Right lobe of liver (tissue), 6 donors: ENCODE data around the gene WDFY2. TPM values are rescaled to one million over a fixed set of nuclear protein-coding genes. Genes with fewer than 3 reads are reported as not detected.

ENCODE experiments used
- ATAC-seq, 4 donors: fragments of 200-7000 bp; cut with Tn5 transposase; one replicate each; pipeline ENCODE4 v1.9.1; 2020; ENCODE audit warnings: mild to moderate bottlenecking in 4 of 4, moderate library complexity in 4 of 4
- DNase-seq, 3 donors: peaks; one replicate each; pipeline ENCODE4 v3.0.0-alpha.2; 2020
- H3K27ac ChIP-seq, 3 donors: fragments of 200-600 bp; one replicate each; pipeline ENCODE4 v1.8.0; 2022
- H3K27me3 ChIP-seq, 2 donors: fragments of 200-600 bp; one replicate each; pipeline ENCODE4 v1.8.0; 2022
- H3K36me3 ChIP-seq, 4 donors: fragments of 200-600 bp; sonication (generic) in 1 of 4; one replicate each; pipeline versions ENCODE4 v1.5.1 to v1.8.0; 2017 to 2022; ENCODE audit warnings: control low read depth in 1 of 4
- H3K4me1 ChIP-seq, 4 donors: fragments of 200-600 bp; sonication (generic) in 1 of 4; one replicate each; pipeline versions ENCODE4 v1.5.1 to v1.8.0; 2017 to 2022; ENCODE audit warnings: control low read depth in 1 of 4
- H3K4me3 ChIP-seq, 3 donors: fragments of 200-600 bp; one replicate each; pipeline ENCODE4 v1.8.0; 2022
- H3K9me3 ChIP-seq, 4 donors: fragments of 200-600 bp; sonication (generic) in 1 of 4; one replicate each; pipeline versions ENCODE4 v1.5.1 to v1.8.0; 2017 to 2022; ENCODE audit warnings: control low read depth in 1 of 4
- POLR2A ChIP-seq: fragments of 450-650 bp; IDR thresholded peaks from one replicate; pipeline ENCODE4 v1.6.1; 2017; ENCODE audit warnings: antibody characterized with exemption, mild to moderate bottlenecking
- WGBS: methylation state at CpG from one replicate; pipeline ENCODE4 v1.1.6; 2018; ENCODE audit warnings: low coverage, low lambda C conversion rate; ENCODE audit not compliant: insufficient coverage; ENCODE audit errors: missing lambda C conversion rate; 5-methylcytosine and 5-hydroxymethylcytosine counted together
- intact Hi-C, 2 donors: fragments of 100-400 bp; cut with DNase I; formaldehyde crosslinking; loops; one replicate each; pipeline versions ENCODE4 v1.11.2 to v1.14.1; 2022
- total RNA-seq, 6 experiments: library from RNA; depleted of rRNA in 2 of 6; stranded (reverse); fragments of >200 nt in 2 of 6; fragmentation: NEBNext Ultra II Directional in 3 of 6; extraction: Animal tissue kit (Norgen Biotek cat#: 25700) in 3 of 6; gene quantifications; one replicate each; pipeline versions ENCODE4 v1.1.0 to v1.2.4, GENCODE V29; 2016 to 2023
- TF ChIP-seq, protein P1 (sequence below), 4 donors: fragments of 200-600 bp in 3 of 4; fragments of 450-650 bp in 1 of 4; IDR thresholded peaks; one replicate each; pipeline versions ENCODE4 v1.5.1 to v1.8.0; 2016 to 2022; ENCODE audit warnings: antibody characterized with exemption in 4 of 4, mild to moderate bottlenecking in 2 of 4
- donor health status: DM: no; HTN: yes; CAD: no.
- donor health status: DM: no; HTN: no; CAD: no.
- donor health status: DM: no; HTN: no; CAD: no.
- donor health status: DM: no; HTN: yes; CAD: no.
- donor health status: DM: no; HTN: yes; CAD: no.

WDFY2 gene
- total RNA-seq, 6 experiments from 2014 or later: 4.5 to 12.0 (median 7.3) TPM

DNA sequence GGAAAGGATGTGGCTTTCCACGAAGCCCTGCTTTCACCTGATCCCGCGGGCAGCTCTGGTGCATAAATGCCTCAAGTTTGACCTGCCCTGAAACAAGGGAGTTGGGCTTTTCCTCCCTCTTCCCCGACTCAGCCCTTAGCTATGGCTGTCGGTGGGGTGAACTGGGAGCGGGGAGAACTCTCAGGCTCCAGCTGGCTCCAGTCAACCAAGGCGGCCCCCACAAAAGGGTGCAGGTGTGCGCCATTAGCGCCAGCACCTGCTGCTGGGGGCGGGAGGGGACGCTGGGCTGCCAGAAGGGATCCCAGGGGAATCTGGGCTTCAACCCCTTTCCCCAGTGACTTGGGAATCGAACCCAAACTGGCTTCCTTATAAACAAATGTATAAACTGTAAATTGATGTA is 226.8 kb downstream of the WDFY2 start:
- DNase-seq (no peak), ATAC-seq (no peak)
- intact Hi-C loops: no loop called here
- Histone ChIP-seq H3K4me3 (no peak overlapping the region), H3K9me3 (no peaks in the 10 kb centered on the region), H3K27me3 (no peaks in the 10 kb centered on the region), H3K27ac (no peak overlapping the region), H3K4me1 (peaks cover 0 to 3% (median 0%) of the 10 kb centered on the region in 4 donors), H3K36me3 (no peaks in the 10 kb centered on the region)
- TF ChIP-seq, protein P1, sequence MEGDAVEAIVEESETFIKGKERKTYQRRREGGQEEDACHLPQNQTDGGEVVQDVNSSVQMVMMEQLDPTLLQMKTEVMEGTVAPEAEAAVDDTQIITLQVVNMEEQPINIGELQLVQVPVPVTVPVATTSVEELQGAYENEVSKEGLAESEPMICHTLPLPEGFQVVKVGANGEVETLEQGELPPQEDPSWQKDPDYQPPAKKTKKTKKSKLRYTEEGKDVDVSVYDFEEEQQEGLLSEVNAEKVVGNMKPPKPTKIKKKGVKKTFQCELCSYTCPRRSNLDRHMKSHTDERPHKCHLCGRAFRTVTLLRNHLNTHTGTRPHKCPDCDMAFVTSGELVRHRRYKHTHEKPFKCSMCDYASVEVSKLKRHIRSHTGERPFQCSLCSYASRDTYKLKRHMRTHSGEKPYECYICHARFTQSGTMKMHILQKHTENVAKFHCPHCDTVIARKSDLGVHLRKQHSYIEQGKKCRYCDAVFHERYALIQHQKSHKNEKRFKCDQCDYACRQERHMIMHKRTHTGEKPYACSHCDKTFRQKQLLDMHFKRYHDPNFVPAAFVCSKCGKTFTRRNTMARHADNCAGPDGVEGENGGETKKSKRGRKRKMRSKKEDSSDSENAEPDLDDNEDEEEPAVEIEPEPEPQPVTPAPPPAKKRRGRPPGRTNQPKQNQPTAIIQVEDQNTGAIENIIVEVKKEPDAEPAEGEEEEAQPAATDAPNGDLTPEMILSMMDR (IDR thresholded peaks at IDR 0.05): no peak
- TF ChIP-seq POLR2A: no peak
- 77% methylated on average over 9 of the region's 12 CpGs for WGBS

DNA sequence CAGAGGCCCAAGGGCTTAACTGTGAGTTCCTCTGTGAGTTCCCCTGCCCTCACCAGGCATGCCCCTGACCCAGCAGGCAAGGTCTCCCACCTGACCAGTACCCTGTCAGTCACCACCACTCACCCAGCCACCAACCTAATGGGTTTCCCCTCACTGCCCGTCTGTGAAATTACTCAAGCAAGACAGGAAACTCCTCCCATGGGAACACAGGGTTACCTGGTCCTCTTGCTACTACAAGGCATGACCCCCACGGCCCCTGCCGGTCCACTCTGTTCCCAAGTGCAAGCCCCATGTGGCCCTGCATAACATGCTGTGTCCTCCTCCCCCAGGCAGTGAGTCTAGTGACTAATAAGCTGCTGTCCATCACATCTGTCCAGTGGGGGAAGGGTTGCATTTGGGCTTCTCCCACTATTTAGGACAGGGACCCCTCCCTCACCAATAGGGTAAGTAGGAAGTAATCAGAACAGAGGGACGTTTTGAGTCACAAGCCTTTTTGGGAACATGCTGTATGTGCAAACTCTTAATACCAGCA is 227.7 kb downstream of the WDFY2 start:
- Histone ChIP-seq H3K27ac (no peak overlapping the region), H3K36me3 (no peaks in the 10 kb centered on the region), H3K4me3 (no peak overlapping the region), H3K27me3 (no peaks in the 10 kb centered on the region), H3K9me3 (no peaks in the 10 kb centered on the region), H3K4me1 (peaks cover 0 to 3% (median 0%) of the 10 kb centered on the region in 4 donors)
- intact Hi-C loops: no loop called here
- TF ChIP-seq POLR2A: no peak
- TF ChIP-seq, protein P1 (IDR thresholded peaks at IDR 0.05): no peak
- WGBS: 42% methylated on average over 3 of the region's 4 CpGs
- ATAC-seq (peak in 1 of 4 donors; percentile 2), DNase-seq (no peak)

DNA sequence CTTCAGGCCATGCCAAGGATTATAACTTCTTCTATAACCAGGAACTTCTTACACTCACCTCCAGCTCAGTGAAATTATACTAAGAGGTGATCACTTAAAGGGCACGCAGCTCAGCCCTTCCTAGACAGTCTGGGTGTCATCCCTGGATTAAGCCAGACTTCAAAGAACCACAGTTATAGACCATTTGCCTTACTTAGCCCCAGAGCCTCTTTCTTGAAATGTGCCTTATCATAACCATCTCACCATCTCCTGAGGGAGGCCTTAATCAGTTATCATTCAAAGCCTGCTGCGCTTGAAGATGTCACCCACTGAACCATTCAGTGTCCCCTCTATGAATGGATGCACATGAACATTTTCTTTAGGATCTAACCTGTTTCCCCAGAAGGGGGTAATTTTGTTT is 229.8 kb downstream of the WDFY2 start:
- intact Hi-C loops: no loop called here
- 100% methylated on average over 1 of the region's 2 CpGs for WGBS
- Histone ChIP-seq H3K27me3 (no peaks in the 10 kb centered on the region), H3K4me3 (no peak overlapping the region), H3K4me1 (peaks cover 0 to 3% (median 0%) of the 10 kb centered on the region in 4 donors), H3K9me3 (no peaks in the 10 kb centered on the region), H3K36me3 (no peaks in the 10 kb centered on the region), H3K27ac (no peak overlapping the region)
- no peak for DNase-seq
- ATAC-seq: no peak
- no peak for TF ChIP-seq POLR2A
- TF ChIP-seq, protein P1 (IDR thresholded peaks at IDR 0.05): no peak

DNA sequence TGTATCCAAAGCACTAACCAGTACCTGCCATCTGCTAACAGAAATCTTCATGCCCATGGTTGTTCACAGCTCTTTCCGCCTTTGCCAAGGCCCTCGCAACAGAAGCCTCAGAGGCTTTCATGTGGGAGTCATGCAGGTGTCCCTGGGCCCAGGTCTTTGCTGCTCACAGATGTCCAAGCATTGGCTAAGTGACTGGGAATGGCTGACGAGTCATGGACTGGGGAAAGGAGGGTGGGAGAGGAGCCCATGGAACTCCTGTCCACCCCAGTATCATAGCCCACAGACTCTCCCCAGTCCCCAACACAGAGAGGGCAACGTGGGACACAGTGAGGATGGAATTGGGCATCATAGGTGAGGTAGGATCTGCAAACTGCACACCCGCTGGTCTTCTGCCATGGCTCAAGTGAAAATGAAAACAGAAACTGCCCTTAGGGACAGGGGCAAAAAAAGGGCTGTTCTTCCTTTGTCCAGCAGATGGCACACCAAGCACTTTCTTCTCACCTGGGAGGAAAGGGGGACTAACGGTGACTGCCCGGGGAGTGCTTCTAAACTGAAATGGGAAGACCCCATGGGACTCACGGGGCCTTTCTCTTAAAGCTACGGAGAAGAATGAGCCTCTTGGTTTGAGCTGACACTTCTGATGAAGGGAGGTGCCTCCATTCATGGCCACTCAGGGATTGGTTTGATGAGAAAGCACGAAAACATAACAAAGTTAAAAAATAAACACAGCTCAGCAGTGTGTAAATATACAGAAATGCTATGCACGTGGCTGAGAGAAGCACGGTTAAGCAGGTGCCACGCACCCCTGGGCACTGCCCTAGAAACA is 230.8 kb downstream of the WDFY2 start:
- peak overlapping the region in 2 of 3 donors; percentile 17 to 34 for H3K4me3 ChIP-seq
- 16% methylated on average over 13 of the region's 13 CpGs for WGBS
- H3K9me3 ChIP-seq: no peaks in the 10 kb centered on the region
- H3K27ac ChIP-seq: peak overlapping the region in 1 of 3 donors; percentile 88
- DNase-seq (peak in 2 of 3 donors; percentile 47 to 77), ATAC-seq (peak; percentile 90 to 94 (median 93))
- H3K4me1 ChIP-seq: peaks cover 0 to 3% (median 0%) of the 10 kb centered on the region in 4 donors
- TF ChIP-seq POLR2A: no peak
- TF ChIP-seq, protein P1 (IDR thresholded peaks at IDR 0.05): peak; percentile 77 to 89 (median 84)
- H3K36me3 ChIP-seq: no peaks in the 10 kb centered on the region
- intact Hi-C loops: no loop called here
- H3K27me3 ChIP-seq: no peaks in the 10 kb centered on the region
